Measurements from ENCODE around the gene ANKRD13D.

- TF ChIP-seq, protein P1, sequence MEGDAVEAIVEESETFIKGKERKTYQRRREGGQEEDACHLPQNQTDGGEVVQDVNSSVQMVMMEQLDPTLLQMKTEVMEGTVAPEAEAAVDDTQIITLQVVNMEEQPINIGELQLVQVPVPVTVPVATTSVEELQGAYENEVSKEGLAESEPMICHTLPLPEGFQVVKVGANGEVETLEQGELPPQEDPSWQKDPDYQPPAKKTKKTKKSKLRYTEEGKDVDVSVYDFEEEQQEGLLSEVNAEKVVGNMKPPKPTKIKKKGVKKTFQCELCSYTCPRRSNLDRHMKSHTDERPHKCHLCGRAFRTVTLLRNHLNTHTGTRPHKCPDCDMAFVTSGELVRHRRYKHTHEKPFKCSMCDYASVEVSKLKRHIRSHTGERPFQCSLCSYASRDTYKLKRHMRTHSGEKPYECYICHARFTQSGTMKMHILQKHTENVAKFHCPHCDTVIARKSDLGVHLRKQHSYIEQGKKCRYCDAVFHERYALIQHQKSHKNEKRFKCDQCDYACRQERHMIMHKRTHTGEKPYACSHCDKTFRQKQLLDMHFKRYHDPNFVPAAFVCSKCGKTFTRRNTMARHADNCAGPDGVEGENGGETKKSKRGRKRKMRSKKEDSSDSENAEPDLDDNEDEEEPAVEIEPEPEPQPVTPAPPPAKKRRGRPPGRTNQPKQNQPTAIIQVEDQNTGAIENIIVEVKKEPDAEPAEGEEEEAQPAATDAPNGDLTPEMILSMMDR (IDR thresholded peaks at IDR 0.05), result no peak
- no peak for TF ChIP-seq POLR2AphosphoS5 (IDR thresholded peaks at IDR 0.05)
- TF ChIP-seq POLR2A (IDR thresholded peaks at IDR 0.05), result no peak
Measured at GRCh38 chr11:67269401-67270255, 19.5 kb upstream of the ANKRD13D start.
